Activated CD4-positive, alpha-beta T cell treated with anti-CD3 and anti-CD28 coated beads, Interleukin-2, amount 50 U/mL, for 1 hour (primary cell): ENCODE data around the gene GALNT9.
"Not testable (repeated sequence)": the region's sequence is repeated elsewhere in the genome, so short reads cannot be mapped to it uniquely, and the experiment has no call there.

Source experiments
- DNase-seq: peaks from one replicate; pipeline ENCODE4 v3.0.0-alpha.2; 2020

The GALNT9 gene

DNA sequence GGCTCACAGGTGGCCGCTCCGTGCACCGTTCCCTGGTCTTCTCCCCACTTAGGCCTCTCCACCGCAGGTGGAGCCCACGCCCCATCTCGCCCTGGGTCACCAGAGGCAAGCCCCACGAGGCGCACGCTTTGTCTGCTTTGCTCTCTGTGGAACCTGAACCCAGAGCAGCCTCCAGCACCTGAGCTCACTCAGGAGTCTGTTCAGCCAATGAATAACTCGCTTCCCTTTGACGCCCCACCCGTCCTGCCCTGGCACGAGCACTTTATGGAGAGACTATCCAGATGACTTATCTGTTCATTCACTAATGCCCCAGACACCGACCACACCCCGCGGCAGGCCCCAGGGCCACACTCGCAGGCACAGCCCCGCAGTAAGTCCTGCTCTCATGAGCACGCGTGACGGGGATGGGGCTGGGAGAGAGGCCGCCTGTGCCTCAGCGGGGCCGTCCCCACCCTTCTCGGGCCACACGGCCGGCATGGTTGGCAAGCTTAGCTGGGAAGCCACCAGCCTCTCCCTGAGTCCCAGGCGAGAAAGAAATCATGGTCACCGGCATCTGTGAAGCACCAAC, 100.1 kb downstream of the GALNT9 start:
- no peak for DNase-seq

DNA sequence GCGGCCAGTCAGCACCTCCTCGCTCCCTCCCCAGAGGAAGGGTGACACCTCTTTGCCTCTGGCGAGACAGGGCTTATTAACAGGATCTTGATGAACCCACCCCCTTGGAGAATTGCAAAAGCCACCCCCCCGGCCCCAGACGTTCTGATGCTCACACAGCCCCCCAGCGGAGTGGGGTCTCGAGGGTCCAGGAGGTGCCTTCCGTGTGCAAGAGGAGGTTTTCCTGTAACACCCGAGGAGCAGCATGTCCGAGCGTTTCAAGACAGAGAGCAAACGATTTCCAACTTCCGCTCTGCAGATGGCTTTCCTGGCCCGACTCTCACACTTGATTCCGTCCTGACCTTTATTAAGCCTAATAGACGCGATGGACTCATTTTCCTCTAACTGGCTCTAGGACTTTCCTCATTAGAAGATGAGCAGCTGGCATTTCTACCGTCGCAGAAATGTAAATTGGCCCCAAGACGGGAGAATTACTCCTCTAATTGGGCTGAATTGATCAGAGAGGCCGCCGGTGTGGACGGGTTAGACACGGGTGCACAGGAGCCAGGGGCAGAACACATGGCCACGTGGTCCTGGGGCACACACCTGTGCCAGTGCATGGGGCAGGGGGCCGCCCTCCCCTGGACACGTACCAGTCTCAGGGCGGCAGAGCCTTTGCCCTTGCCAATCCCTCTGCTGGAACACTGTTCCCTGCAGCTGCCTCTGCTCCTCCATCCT, 100.8 kb downstream of the GALNT9 start:
- no peak for DNase-seq

DNA sequence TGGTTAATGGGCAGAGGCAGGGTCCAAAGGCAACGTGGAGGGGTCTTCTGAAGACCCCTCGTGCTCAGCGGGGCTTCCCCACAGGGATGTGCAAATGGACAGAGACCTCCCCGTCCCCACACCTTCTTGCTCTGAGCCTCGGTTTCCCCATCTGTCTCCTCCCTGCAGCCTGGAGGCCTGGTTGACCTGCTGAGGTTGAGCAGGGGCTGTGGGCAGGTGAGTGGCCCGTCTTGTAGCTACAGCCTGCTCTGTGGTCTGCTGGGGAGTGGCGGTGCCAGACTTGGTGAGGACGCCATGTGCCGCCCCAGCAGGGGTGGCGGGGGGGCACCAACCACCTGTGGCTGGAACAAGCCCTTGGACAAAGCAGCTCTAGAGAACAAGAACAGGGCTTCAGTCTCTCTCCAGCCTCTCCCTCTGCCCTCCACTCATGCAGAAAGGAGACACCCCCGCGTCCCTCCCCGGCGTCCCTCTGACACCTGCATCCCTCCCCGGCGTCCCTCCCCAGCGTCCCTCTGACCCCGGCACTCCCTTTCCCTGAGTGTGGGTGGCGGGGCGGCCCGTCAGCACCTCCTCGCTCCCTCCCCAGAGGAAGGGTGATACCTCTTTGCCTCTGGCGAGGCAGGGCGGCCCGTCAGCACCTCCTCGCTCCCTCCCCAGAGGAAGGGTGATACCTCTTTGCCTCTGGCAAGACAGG, 101.5 kb downstream of the GALNT9 start:
- DNase-seq, result no peak

DNA sequence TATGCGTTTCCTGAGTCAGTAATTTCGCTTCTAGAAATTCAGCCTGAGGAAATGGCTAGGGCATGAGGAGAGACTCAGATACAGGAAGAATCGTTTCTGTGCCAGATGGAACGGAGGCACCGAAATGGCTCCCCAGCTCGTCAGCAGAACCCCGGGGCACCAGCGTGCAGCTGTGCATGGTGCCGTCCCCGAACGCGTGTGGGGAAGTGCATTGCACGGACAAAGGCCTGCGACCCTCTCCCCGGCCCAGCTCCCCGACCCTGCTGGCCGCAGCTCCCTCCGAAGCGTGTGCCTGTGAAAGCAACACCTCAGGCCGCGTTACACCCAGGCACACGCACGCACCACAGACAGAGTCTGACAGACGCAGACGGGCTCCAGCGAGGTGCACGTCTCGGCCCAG, 102.3 kb downstream of the GALNT9 start:
- DNase-seq, result no peak

DNA sequence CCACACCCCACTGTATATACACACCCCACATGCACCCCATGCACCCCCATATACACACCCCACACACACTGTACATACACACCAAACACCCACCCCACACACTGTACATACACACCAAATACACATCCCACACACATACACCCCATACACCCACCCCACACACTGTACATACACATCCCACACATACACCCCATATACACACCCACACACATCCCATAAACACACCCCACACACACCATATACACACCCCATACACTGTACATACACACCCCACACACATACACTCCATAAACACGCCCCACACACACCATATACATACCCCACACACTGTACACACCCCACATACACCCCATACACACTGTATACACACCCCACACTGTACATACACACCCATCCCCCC, 102.8 kb downstream of the GALNT9 start:
- DNase-seq, result no peak

DNA sequence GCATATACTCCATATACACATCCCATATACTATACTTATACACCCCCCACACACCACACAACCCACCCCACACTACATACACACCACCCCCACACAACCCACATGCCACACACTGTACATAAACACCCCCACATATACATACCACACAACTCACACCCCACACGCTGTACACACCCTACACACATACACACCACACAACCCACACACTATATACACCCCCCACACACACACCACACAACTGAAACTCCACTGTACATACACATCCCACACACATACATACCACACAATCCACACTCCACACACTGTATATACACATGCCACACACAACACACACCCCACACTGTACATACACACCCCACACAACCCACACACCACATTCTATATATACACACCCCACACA, 104.2 kb downstream of the GALNT9 start:
- DNase-seq, result no peak

DNA sequence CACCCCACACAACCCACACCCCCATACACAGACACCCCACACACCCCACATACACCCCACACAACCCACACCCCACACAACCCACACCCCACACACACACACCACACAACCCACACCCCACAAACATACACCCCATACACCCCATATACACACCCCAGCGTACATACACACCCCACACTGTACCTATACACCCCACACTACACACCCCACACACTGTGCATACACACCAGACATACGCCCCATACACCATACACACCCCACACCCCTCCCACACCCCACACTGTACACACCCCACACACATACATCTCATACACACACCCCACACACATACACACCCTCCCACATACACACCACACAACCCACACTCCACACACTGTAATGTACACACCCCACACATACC, 104.9 kb downstream of the GALNT9 start:
- DNase-seq, result no peak

DNA sequence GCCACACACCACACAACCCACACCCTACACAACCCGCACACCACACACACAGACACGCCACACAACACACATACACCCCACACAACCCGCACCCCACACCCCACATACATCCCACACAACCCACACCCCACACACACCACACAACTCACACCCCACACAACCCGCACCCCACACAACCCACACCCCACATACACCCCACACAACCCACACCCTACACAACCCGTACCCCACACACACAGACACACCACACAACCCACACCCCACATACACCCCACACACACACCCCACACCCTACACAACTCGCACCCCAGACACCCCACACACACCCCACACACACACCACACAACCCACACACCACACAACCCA, 106.6 kb downstream of the GALNT9 start:
- DNase-seq, result no peak

DNA sequence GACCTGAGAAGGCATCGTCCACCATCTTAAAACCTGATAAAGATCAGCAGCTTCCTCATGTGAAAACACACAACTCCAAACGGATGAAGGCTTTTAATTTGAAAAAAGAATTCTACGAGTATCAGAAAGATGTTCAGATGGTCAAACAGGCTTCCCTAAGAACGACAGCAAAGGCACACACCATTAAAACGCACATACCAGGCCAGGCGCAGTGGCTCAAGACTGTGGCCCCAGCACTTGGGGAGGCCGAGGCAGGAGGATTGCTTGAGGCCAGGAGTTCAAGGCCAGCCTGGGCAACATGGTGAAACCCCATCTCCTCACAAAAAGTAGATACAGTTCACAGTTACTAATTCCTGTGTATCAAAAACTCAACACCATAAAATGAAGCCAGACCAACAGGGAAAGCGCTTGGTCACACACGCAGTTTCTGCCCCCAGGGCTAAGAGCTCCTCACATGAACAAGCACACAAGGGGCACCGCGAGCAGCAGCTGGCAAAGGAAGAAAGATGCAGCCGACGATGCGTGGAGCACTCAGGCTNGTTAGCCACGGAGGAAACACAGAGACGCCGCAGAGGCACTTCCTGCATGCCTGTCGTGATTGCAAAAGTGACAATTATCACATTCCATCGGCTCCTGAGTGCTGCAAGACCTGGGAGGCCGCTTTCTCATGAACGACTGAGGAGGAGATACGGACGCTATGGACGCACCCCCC, 107.1 kb downstream of the GALNT9 start:
- peak; percentile 41 for DNase-seq

DNA sequence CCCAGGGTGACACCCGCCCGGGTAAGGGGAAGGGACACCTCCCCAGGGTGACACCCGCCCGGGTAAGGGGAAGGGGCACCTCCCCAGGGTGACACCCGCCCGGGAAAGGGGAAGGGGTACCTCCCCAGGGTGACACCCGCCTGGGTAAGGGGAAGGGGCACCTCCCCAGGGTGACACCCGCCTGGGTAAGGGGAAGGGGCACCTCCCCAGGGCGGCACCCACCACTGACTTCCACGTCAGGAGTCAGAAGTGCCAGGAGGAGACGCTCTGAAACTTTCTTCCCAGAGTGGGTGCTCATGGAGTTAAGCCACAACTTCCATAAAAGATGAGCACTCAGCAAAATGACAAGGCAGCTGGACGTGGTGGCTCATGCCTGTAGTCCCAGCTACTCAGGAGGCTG, 109.6 kb downstream of the GALNT9 start:
- not testable (repeated sequence) for DNase-seq

DNA sequence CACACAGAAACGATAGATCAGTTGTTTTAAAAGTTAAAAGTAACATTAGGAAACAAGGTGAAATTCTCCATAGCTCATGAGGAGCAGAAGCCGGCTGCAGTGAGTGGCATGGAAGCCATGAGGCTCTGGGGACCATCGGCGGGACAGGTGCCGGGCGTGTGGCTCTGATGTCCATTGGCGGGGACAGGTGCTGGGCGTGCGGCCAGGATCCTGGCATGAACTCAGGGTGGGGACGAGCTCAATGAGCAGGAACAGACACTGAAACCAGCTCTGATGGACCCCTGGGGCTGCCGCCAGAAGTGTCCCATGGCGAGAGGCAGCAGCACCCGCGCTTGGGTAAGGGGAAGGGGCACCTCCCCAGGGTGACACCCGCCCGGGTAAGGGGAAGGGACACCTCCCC, 110.1 kb downstream of the GALNT9 start:
- no peak for DNase-seq

DNA sequence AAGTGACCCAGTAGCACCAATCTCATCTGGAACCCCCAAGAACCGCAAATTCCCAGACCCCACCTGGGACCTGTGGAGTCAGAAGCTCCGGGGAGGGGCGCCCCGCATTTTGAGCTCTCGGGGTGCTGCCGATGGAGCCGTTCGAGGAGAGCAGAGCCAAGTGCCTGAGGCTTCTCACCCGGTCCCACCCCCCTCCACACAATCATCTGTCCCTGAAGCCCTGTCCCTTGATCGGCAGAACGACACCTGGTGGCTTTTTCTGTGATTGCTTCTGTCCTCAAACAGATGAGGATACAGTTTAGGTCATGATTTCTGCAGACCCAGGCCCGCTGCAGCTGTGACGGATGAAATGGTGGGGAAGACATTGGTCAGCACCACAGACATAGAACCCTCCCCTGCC, 110.5 kb downstream of the GALNT9 start:
- DNase-seq, result peak; percentile 53

DNA sequence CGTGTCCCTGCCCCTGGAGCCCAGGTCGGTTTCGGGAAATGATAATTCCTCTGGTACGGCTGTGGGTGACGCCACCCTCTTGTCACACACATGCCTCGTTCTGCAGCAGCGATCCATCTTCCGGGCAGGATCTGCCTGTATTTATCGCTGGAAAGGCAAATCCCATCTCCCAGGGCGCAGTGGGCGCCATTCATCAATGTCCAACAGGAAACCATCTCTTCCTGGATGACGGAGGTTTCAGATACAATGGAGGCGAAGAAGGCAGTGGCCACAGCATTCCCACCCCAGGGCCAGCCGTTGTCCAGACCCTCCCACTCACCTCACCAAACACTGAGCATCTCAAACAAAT, 110.9 kb downstream of the GALNT9 start:
- DNase-seq, result no peak

DNA sequence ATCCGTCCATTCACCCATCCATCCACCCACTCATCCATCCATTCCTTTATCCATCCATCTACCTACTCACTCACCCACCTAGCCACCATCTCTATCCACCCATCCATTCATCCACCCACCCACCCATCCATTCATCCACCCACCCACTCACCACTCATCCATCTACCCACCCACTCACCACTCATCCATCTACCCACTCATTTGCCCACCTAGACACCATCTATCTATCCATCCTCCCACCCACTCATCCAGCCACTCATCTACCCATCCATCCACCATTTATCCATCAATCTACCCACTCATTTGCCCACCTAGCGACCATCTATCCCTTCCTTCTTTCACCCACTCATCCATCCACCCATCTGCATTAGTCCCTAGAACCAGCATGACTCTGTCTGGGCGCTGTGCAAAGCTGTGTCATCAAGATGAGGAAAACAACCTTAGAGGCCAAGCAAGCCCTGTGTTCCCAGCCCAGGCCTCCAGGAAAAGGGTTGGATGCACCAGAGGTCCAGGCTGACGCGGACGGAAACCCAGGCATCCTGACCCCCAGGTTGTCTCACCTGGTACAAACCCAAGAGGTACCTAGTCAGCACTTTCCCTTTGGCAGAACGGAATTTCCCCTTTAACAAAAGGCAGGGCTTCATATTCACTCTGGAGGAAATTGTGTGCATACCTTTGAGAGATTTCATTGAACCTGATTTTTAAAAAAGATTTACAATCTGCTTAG, 111.4 kb downstream of the GALNT9 start:
- DNase-seq, result no peak

DNA sequence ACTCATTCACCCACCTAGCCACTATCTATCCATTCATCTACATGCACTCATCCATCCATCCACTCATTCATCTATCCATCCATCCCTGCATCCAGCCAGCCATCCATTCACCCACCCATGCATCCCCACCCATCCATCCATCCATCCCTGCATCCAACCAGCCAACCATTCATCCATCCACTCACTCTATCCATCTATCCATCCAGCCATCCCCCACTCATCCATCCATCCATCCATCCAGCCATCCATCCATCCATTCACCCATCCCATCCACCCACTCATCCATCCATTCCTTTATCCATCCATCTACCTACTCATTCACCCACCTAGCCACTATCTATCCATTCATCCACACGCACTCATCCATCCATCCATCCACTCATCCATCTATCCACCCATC, 112.0 kb downstream of the GALNT9 start:
- DNase-seq, result no peak

DNA sequence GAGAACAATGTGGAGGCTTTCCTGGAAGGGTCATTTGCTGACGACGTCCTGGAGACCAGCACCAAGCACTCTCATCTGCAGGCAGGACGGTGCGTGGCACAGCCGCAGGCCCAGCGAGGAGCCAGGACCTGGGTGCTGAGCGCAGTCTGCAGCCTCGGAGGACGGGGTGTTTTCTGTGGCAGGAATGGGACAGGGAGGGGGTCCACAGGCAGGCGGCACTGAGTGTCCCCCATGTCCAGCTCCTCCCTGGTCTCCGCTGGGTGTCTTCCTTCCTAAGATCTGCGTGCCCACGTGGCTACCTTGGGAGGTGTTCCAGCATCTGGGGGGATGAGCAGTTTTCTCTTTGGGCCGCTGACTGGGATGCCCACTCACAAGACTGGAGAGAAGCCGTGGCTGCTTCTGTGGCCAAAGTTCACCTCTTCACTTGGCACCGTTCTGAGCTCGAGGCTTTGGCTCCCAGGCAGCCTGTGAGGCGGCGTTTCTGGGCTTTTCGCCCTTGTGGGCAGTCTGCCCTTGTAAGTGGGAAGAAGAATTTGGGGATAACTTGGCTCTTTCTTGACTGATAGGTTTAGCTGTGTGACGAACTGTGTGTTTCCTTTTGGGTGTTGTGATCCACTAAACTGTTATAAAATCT, 112.9 kb downstream of the GALNT9 start:
- DNase-seq, result no peak

DNA sequence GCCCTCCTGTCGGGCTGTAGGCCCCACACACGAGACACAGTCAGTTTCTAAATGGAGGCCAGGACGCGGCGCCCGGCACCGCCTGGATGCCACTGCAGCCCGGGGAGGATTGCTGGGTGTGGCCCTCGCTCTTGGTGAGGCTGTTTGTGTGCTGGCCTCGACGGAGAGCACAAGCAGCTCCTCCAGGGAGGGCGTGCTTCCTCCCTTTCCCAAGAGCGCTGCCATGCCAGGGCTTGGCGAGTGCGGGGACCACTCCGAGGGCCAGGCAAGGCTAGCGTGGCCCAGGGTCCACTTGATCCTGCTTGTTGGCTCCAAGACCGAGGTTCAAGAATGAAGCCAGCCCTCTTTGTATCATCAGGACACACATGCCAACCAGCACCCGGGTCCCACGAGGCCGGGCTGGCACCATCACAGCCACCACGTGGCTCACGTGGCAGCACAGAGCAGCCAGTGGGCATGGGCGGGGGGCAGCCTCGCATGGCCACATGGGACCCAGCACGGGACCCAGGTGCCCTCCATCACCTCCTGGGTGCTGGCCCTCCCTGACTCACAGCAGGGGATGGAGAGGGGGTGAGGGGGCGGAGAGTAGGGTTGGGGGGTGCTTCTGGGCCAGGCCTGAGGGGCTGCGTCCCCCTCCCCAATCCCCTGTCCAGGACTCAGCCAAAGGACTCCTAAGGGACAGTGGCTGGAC, 113.9 kb downstream of the GALNT9 start:
- DNase-seq, result no peak

DNA sequence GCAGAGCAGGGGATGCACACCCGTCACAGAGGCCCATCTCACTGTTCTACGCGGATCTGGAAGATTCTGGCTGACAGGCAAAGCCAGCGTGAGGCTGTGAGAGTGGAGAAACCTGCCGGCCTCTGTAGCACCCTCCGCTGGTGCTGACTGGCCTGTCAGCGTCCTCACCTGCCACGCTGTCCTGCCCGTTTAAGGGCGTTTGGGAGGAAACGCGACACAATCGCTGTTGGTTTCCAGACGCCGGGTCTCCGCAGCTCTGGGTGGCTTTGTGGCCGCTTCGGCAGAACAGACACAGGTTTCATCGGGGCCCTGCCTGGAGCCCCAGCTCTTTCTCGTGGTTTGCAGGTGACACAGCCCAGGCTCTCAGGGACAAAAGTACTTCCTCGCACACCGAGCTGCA, 114.5 kb downstream of the GALNT9 start:
- DNase-seq, result no peak

DNA sequence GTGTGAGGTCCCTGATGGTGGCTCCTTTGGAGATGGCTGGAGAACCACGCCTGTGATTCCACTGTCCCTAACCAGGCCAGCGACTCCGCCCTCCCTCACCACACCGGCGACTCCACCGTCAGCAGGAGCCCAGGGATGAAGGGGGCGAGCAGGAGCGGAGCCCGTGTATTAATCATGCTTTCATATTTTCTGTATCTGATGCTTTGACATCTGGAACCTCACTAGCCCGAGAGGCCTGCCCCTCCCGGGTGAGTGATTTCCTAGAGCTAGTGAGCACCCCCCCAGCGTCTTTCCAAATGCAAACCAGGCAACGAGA, 115.3 kb downstream of the GALNT9 start:
- DNase-seq, result no peak

DNA sequence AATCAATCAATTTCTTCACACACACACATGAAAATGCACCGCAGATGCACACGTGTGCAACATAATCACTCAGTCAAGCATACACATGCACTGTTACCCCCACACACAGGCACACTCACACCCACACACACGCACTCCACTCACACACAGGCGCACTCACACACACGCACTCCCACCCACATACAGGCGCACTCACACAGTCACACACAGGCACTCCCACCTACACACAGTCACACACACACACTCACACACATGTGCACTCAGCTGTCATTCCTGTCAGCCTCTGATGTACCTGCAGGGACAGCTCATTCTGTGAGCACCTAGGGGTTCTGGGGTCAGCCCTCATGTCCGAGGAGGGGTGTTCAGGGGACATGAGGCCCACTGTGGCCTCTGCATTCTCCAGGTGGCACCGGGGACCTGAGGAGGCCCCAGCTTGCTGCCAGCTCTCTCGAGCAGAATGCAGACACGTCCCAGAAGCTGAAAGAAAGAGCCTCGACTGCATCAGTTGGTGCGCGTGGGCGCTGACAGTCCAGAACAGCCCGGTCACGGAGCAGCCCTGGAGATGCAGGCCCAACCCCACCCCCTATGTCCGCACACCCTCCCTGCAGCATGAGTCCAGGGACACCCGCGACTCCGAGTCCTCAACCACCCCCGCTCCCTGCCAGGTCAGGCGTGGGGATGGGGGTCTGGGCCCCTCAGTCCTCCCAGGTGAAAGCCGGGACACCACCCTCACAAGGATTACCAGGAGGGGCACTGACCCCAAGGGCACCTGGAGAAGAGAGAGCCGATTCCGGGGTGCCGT, 115.8 kb downstream of the GALNT9 start:
- no peak for DNase-seq

DNA sequence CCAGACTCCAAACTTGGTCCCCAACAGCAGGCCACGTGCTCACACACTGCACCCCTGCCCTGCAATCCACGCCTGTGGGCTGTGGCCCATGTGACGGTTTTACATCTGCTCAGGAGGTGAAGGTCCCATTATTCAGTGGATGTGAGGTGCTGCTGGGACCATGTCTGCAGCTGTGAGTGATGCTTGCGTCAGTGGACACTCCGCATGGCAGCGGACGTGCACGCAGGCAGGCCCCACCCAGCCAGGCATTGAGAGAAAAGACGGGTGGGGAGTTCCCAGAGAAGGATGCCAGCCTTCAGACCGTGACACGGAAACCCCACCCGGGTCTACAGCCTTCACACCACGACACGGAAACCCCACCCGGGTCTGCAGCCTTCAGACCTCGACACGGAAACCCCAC, 117.6 kb downstream of the GALNT9 start:
- DNase-seq, result no peak

DNA sequence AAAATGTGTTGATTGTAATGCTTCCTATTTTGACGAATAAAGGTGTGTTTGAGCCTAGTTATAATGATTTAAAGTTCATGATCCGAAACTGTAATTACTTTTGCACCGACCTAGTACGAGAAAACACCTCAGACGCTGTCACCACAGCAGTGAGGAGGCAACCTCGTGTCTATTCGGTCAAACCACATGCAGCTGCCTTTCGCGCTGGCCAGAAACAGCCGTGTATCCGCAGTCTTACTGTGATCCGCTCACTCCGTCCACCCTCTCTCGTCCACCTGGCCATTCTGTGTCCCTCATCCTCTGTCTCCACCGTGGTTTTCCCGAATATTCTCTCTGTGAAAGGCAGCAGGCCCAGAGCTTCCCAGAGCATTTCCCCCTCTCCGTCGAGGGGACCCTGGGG, 118.1 kb downstream of the GALNT9 start:
- no peak for DNase-seq
